ENCODE data around the gene DUT. TPM values are rescaled to one million over a fixed set of nuclear protein-coding genes. Genes with fewer than 3 reads are reported as not detected.

DUT gene
- total RNA-seq, 1 experiment from 2014 or later: 139 TPM

- no peak for DNase-seq (ENCODE audit: low read depth)
Observed at GRCh38 chr15:48371550-48371949, 40.3 kb downstream of the DUT start.

GRCh38 chr15:48371961-48372360 lies 40.7 kb downstream of the DUT start:
- DNase-seq (ENCODE audit: low read depth): no peak

DNA sequence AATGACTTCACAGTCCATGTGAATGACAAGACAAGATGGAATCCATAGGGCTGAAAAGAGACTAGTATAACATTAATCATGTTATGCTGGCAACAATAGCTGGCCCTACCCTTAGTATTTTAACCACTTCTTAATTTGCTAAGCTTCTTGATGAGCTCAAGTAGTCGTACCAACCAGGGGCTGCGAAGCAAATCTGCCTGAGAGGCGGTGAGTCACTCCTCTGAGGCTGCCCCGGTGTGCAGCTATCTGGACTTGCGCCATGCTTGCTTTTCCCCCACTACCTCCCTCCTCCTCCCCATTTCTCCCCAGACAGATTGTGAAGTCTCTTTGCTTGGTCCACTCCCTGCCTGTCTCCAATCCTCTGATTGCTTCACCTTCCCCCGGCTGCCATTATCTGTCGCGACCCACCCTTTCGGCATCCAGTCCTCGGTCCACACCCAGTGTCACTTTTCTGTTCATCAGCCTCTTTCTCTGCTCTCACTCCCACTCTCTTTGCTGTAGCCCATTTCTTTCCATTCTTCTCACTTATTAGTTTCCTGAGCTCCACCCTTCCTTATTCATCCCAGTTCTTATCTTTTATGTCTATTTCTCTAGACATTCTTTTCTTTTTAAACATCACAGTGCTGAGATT lies 42.7 kb downstream of the DUT start:
- peak; percentile 92 for DNase-seq (ENCODE audit: low read depth)

- no peak for DNase-seq (ENCODE audit: low read depth)
Observed at GRCh38 chr15:48374472-48374871, 43.2 kb downstream of the DUT start.

GRCh38 chr15:48375767-48376166 lies 44.5 kb downstream of the DUT start:
- DNase-seq (ENCODE audit: low read depth): no peak

- no peak for DNase-seq (ENCODE audit: low read depth)
Observed at GRCh38 chr15:48380198-48380597, 49.0 kb downstream of the DUT start.

DNA sequence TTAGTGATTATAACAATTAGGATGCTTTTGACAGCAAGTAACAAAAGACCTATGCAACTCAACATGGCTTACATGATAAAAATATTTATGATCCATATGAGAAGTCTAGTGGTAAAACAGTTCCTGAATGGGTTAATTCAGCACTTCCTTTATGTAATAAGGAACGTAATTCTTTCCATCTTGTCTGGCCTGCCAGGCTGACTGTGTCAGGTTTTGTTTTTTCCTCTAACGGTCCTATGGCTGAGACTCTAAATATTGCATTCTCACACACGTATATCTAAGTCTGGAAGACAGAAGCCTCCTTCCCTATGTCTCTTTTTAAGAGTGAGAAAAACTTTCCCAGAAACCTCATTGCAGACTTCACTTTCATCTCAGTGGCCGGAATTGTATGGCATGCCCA lies 50.6 kb downstream of the DUT start:
- no peak for DNase-seq (ENCODE audit: low read depth)

- no peak for DNase-seq (ENCODE audit: low read depth)
Observed at GRCh38 chr15:48383031-48383430, 51.8 kb downstream of the DUT start.

GRCh38 chr15:48384616-48385015 lies 53.4 kb downstream of the DUT start:
- peak; percentile 70 for DNase-seq (ENCODE audit: low read depth)

- DNase-seq (ENCODE audit: low read depth): peak; percentile 98
Observed at GRCh38 chr15:48385031-48385830, 54.0 kb downstream of the DUT start.

DNA sequence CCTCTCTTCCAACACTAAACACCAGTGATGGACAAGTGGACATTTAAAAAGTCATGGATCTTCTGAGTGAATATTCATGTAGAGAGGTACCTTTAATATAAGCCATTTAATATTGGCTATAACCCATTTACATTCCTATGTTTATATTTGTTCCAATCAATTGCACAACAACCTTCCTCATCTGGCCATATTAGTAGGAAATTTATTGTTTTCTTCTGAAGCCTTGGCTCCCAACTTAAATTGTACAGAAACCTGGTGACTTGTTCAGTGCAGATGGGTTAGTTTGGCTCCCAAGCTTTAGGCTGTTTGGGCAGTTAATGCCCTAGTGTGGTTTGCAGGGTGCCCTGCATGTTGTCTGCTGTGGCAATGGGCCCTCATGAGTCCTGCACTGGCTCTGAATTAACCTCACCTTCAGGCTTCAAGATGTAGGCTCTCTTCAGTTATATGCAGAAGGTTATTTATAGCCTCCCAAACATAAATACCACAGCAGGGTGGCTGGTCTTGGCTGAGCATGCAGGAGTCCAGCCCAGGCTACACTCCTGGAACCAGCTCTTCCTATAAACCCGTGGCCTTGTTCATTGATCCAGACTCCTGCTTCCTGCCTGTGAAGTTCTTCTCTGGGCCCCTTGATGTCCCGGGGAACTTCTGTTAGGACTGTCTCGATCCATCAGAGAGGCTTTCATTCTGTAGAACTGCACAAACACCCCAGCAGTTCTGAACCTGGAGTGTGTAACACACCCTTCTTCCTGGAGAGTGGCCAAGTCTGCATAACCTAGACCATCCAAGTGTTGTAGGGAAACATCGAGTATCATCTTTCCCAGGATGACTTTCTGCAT lies 57.0 kb downstream of the DUT start:
- DNase-seq (ENCODE audit: low read depth): peak; percentile 31

DNA sequence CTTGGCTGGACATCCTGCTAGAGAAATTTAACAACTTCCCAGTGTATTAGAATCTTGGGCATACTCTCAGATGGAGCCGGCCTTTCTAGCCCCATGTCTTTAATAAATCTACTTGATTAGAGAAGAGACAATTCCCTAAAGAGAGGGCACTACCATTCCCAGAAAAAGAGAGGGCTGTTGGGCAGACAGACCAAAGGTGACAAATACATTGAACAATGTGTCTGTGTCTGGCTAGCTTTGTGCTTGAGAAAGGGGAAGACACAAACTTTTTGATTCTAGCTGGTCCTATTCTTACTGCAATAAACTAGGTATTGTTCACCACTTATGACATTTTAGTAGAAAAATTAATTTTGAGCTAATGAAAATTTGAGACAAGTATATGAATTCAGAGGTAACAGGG lies 57.7 kb downstream of the DUT start:
- DNase-seq (ENCODE audit: low read depth): no peak

DNA sequence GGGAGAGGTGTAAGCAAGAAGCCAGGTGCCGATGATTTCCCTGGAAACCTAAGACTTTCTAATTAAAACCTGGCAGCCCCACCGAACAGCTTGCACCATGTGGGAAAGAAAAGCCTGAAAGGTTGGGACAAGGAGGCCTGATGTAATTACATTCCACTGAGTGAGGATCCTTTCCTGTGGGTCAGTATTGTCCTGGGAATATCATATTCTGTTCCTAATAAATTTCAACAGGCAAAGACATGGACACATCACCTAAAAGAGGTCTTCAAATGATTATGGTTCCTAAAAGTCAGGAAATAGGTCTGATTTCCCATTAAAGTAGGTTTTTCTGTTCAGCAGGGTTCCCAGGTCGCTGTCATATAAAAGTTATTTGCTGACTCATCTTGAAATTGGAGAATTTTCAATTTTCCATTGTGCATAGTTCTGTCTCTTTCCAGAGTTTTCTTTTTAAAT lies 58.5 kb downstream of the DUT start:
- peak; percentile 43 for DNase-seq (ENCODE audit: low read depth)

GRCh38 chr15:48391950-48392349 lies 60.7 kb downstream of the DUT start:
- no peak for DNase-seq (ENCODE audit: low read depth)

- no peak for DNase-seq (ENCODE audit: low read depth)
Observed at GRCh38 chr15:48392356-48392755, 61.1 kb downstream of the DUT start.

Other genes with a start within 250 kb of the DUT start
- gene SLC24A5, start 210.4 kb upstream of the DUT start, total RNA-seq (2014; rRNA removed; shearing (Covaris generic)): 0.29 TPM in 1 of 2 replicates, not detected in the other
- 8.8 and 11.8 TPM in 2 replicates for gene MYEF2, start 153.1 kb upstream of the DUT start, total RNA-seq (2014; rRNA removed; shearing (Covaris generic))
- not detected in 2 replicates for gene CTXN2, start 139.8 kb upstream of the DUT start, total RNA-seq (2014; rRNA removed; shearing (Covaris generic))
- 0.10 TPM in 1 of 2 replicates, not detected in the other for gene SLC12A1, start 125.1 kb upstream of the DUT start, total RNA-seq (2014; rRNA removed; shearing (Covaris generic))

Measured in RPMI7951 (cell line).